Mucosa of descending colon (tissue), 3 donors: ENCODE data around the gene RBM4. TPM values are rescaled to one million over a fixed set of nuclear protein-coding genes. Genes with fewer than 3 reads are reported as not detected.

Source experiments
- ATAC-seq: fragments of 200-7000 bp; cut with Tn5 transposase; one replicate; pipeline ENCODE4 v1.9.1; 2020; ENCODE audit warnings: mild to moderate bottlenecking, moderate library complexity
- DNase-seq, 3 donors: peaks; one replicate each; pipeline ENCODE4 v3.0.0-alpha.2; 2020
- H3K36me3 ChIP-seq: fragments of 200-600 bp; one replicate; pipeline ENCODE4 v1.8.0; 2021; ENCODE audit warnings: low read depth, mild to moderate bottlenecking
- H3K4me1 ChIP-seq: fragments of 200-600 bp; one replicate; pipeline ENCODE4 v1.8.0; 2021; ENCODE audit warnings: low read depth, mild to moderate bottlenecking
- H3K4me3 ChIP-seq: fragments of 200-600 bp; one replicate; pipeline ENCODE4 v1.8.0; 2021; ENCODE audit warnings: mild to moderate bottlenecking
- H3K9me3 ChIP-seq: fragments of 200-600 bp; one replicate; pipeline ENCODE4 v1.8.0; 2021; ENCODE audit warnings: mild to moderate bottlenecking
- intact Hi-C, 2 donors: fragments of 100-400 bp; cut with DNase I in 1 of 2; cut with micrococcal nuclease in 1 of 2; formaldehyde crosslinking; loops; one replicate each; pipeline versions ENCODE4 v1.11.0 to v1.11.1; 2022; cut with DNase I, micrococcal nuclease
- total RNA-seq, 3 donors: library from RNA; stranded (reverse); fragmentation: NEBNext Ultra II Directional in 2 of 3; extraction: Animal tissue kit (Norgen Biotek cat#: 25700) in 2 of 3; gene quantifications; one replicate each; pipeline versions ENCODE4 v1.2.1 to v1.2.4, GENCODE V29; 2021 to 2023
- TF ChIP-seq, protein P1 (sequence below): fragments of 200-600 bp; IDR thresholded peaks from one replicate; pipeline ENCODE4 v1.8.0; 2022; ENCODE audit warnings: antibody characterized with exemption, mild to moderate bottlenecking
- donor health status: DM: no; HTN: no; CAD: no; lungs with moderate emphysema.
- donor health status: DM: no; HTN: no; CAD: no.
- donor health status: DM: no; HTN: yes; CAD: no.

The RBM4 gene
- total RNA-seq, 3 donors from 2014 or later, result 101 to 125 (median 104) TPM

DNA sequence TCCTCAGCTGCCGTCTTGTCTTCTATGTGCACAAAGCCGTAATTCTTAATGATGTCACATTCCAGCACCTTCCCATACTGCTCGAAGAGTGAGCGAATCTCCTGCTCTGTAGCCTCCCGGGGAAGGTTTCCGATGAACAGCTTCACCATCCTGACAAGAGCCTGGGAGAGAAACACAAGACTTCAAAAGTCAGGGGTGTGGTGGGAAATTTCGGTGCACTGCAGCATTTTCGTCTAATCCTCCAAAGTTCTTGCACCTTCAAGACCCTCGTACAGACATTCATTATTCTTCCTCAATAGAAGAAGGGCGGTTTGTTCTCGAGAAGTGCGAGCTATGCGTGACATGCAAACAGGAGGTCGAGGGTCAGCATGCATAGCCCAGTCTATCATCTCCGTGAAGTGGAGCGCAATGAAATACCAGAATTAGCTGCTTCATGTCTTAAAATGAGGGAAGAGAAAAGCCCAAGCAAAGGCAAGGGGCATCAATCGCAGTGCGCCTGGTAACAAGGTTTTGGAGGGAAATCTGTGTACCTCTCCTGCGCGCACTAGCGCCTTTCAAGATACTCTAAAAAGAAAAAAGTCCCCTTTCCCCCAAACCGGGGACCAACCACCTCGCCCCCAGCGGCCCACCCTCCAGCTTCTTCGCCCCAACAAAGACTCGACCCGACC, 38.6 kb downstream of the RBM4 start:
- Histone ChIP-seq H3K36me3 (no peaks in the 10 kb centered on the region), H3K9me3 (no peaks in the 10 kb centered on the region), H3K4me1 (peaks cover 18% of the 10 kb centered on the region), H3K4me3 (peak overlapping the region; percentile 25)
- no peak for ATAC-seq
- no peak for DNase-seq
- intact Hi-C loops, result loop anchor here in 1 of 2 donors (5.0 to 10.0 kb wide), 2 partner anchors 100 to 262 kb away; no protein-coding TSS in a partner anchor
- TF ChIP-seq, protein P1, sequence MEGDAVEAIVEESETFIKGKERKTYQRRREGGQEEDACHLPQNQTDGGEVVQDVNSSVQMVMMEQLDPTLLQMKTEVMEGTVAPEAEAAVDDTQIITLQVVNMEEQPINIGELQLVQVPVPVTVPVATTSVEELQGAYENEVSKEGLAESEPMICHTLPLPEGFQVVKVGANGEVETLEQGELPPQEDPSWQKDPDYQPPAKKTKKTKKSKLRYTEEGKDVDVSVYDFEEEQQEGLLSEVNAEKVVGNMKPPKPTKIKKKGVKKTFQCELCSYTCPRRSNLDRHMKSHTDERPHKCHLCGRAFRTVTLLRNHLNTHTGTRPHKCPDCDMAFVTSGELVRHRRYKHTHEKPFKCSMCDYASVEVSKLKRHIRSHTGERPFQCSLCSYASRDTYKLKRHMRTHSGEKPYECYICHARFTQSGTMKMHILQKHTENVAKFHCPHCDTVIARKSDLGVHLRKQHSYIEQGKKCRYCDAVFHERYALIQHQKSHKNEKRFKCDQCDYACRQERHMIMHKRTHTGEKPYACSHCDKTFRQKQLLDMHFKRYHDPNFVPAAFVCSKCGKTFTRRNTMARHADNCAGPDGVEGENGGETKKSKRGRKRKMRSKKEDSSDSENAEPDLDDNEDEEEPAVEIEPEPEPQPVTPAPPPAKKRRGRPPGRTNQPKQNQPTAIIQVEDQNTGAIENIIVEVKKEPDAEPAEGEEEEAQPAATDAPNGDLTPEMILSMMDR, result no peak

DNA sequence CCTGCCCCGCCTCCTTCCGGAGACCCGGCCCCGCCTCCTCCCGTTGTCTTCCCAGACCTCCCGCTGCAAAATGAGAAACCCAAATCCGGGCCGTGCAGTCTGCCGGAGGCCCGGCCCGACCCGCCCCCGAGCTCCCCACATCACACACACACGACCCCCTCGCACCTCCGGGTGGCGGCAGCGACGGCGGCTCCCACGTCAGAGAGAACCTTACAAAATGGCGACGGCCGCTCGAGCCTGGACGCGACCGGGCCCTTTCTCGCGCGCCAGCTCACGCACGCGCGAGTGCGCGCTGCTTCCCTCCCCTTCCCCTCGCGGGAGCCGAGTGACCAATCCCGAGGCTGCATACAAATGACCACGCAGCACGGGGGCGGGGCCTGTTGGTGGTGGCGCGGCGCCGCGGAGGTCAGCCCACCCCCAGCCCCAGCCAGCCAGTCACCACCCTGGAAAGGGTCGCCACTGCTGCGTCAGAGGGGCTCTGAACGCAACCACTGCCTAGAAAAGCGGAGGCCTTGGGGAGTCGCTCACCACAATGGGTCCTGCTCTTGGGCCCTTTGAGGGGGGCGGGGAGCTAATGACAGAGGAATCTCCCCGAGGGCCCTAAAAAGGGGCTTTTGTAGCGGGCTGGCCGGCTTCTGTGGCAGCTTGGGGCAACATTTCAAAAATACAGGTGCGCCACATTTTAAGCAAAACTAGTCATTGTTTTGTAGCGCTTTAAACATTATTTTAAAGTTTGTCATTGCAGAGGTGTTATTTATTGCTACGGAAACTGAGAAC, 39.3 kb downstream of the RBM4 start, which contains the start of gene RBM4B:
Gene RBM4B (minus strand): TSS at position 289 of the 777 bp plus-strand sequence. CDS start 808 bp downstream, outside the sequence.
- peak; percentile 97 for DNase-seq
- intact Hi-C loops, result loop anchor here in 1 of 2 donors (5.0 to 10.0 kb wide), 2 partner anchors 100 to 263 kb away; no protein-coding TSS in a partner anchor
- peaks cover 18% of the 10 kb centered on the region for H3K4me1 ChIP-seq
- ATAC-seq, result peak; percentile 97
- peak within 1 kb of the TSS; percentile 25 for H3K4me3 ChIP-seq
- H3K36me3 ChIP-seq, result no peaks in the 10 kb centered on the region
- no peaks in the 10 kb centered on the region for H3K9me3 ChIP-seq
- TF ChIP-seq, protein P1, result no peak

DNA sequence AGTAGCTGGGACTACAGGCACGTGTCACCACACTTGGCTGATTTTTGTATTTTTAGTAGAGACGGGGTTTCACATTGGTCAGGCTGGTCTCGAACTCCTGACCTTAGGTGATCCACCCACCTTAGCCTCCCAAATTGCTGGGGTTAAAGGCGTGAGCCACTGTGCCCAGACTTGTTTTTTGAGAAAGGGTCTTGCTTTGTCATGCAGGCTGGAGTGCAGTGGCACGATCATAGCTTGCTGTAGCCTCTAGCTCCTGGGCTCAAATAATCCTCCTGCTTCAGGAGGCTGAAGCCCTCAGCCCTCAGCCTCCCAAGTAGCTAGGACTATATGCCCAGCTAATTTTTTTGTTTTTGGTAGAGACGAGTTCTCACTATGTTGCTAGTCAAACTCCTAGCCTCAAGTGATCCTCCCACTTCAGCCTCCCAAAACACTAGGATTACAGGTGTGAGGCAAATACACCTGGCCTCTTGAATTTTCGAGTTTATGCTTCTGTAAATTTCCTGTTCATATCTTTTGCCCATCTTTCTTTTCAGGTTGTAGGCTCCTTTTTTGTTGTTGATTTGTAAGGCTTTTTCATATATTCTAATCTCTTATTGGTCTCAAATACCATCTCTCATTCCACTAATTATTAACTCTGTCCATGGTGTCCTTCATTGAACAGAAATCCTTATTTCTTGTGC, 42.6 kb downstream of the RBM4 start:
- DNase-seq (no peak), ATAC-seq (no peak)
- intact Hi-C loops, result loop anchor here in 1 of 2 donors (5.0 to 10.0 kb wide), 2 partner anchors 104 to 266 kb away; no protein-coding TSS in a partner anchor
- no peaks in the 10 kb centered on the region for H3K36me3 ChIP-seq
- H3K4me3 ChIP-seq, result no peak overlapping the region
- no peaks in the 10 kb centered on the region for H3K9me3 ChIP-seq
- TF ChIP-seq, protein P1, result no peak
- peaks cover 6% of the 10 kb centered on the region for H3K4me1 ChIP-seq

DNA sequence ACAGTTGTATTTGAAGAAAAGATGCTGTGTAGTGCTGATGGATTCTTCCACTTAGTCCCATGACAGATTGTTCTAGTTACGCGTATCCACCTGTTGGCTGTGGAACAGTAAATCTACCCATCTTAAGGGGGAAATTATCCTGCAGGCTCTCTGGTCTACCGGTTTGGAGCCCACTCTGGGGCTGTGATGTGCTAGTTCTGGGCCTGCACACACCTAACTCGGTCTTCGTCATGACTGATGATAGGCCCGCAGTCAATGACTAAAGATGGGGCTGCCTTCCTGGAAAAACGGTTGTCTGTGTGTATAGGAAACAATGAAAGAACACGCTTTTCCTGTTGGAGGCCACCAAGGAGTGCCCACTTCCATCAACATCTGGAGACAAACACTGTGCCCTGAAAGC, 45.4 kb downstream of the RBM4 start:
- no peaks in the 10 kb centered on the region for H3K9me3 ChIP-seq
- DNase-seq (no peak), ATAC-seq (no peak)
- no peak overlapping the region for H3K4me3 ChIP-seq
- no peaks in the 10 kb centered on the region for H3K4me1 ChIP-seq
- TF ChIP-seq, protein P1, result no peak
- no peaks in the 10 kb centered on the region for H3K36me3 ChIP-seq
- intact Hi-C loops, result loop anchor here in 1 of 2 donors (5.0 to 10.0 kb wide), 2 partner anchors 107 to 269 kb away; no protein-coding TSS in a partner anchor

DNA sequence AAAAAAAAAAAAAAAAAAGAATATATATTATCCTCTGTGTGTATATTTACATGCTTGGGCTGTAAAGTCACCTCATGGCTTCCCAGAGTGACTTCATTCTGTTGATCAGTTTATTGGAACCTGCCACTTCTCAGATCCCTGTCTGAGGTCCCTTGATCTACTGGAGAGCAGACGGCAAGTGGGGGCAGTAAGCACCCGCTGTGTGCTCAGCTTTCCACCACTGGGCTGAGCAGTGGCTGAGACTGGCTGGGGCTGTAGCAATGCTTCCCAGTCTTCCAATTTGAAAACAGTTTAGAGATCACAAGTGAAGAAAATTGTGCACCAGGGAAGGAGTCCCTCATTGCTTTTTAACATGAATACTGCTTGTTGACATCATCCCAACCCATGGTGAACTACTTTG, 46.1 kb downstream of the RBM4 start:
- Histone ChIP-seq H3K4me1 (no peaks in the 10 kb centered on the region), H3K4me3 (no peak overlapping the region), H3K36me3 (no peaks in the 10 kb centered on the region), H3K9me3 (no peaks in the 10 kb centered on the region)
- ATAC-seq (no peak), DNase-seq (no peak)
- TF ChIP-seq, protein P1, result no peak
- intact Hi-C loops, result loop anchor here in 1 of 2 donors (5.0 to 10.0 kb wide), 2 partner anchors 107 to 270 kb away; no protein-coding TSS in a partner anchor
